WERI-Rb-1 (cell line): ENCODE data around the gene GP1BB.

Experiments used
- DNase-seq: peaks from one replicate; pipeline ENCODE4 v3.0.0-alpha.2; 2020
- H3K27ac ChIP-seq: fragments of 250-450 bp; sonication (Bioruptor Pico); 2 replicates; pipeline ENCODE4 v1.5.1; 2020; ENCODE audit warnings: mild to moderate bottlenecking, moderate library complexity
- H3K27me3 ChIP-seq: fragments of 250-450 bp; sonication (Bioruptor Pico); 2 replicates; pipeline ENCODE4 v1.5.1; 2021; ENCODE audit warnings: mild to moderate bottlenecking, low read depth, moderate library complexity; ENCODE audit not compliant: insufficient read depth, severe bottlenecking
- H3K36me3 ChIP-seq: fragments of 250-450 bp; sonication (Bioruptor Pico); 2 replicates; pipeline ENCODE4 v1.5.1; 2020; ENCODE audit warnings: mild to moderate bottlenecking, moderate library complexity
- H3K4me3 ChIP-seq: 2 replicates; pipeline ENCODE4 v1.5.1; 2011; ENCODE audit warnings: low read depth, mild to moderate bottlenecking, control low read depth, low read length
- H3K9me3 ChIP-seq: fragments of 250-450 bp; sonication (Bioruptor Pico); 2 replicates; pipeline ENCODE4 v1.5.1; 2021; ENCODE audit warnings: mild to moderate bottlenecking, moderate library complexity; ENCODE audit not compliant: severe bottlenecking
- TF ChIP-seq, protein P1 (sequence below): IDR thresholded peaks from 2 replicates; pipeline ENCODE4 v1.5.1; 2011; ENCODE audit warnings: low read depth, mild to moderate bottlenecking, control low read depth, inconsistent platforms, low read length

GP1BB gene

DNA sequence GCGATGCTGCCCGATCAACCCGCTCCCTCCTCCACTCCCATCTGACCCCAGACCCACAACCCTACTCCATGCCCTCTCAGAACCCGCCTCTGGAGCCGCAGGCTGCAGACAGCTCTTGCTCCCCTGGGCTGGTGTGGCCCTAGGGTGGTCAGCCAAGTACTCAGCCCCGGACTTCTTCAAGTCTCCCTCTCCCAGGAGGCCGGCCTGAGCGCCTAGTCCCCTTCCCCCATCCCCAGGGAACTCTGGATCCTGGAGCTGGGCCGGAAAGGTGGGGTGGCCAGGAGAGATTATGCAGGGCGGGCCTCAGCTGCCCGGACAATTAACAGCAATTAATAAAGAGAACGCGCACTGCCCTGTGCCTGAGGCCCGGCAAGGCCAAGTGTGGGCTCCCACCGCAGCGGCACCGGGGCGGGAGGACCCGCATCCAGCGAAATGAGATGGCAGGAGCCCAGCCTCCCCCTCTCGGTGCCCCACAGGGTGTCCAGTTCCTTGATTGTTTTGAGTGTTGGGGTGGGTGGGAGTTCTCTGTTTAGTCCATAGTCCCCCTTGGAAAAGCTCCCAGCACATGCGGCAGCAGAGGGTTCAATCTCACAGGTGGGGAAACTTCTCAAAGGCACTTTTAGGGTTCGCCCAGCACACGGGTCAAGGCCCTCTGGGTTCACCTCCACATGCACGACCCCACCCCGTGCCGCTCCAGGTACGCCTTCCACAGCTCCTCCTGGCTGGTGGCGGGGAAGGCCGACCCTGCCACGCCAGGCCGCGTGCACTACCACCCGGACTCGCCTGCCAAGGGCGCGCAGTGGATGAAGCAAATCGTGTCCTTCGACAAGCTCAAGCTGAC lies 40.3 kb downstream of the GP1BB start:
- H3K9me3 ChIP-seq = no peaks in the 10 kb centered on the region
- no peak for DNase-seq
- no peak overlapping the region for H3K4me3 ChIP-seq
- H3K36me3 ChIP-seq = peaks cover 35% of the 10 kb centered on the region
- no peak overlapping the region for H3K27ac ChIP-seq
- H3K27me3 ChIP-seq = no peaks in the 10 kb centered on the region
- TF ChIP-seq, protein P1, sequence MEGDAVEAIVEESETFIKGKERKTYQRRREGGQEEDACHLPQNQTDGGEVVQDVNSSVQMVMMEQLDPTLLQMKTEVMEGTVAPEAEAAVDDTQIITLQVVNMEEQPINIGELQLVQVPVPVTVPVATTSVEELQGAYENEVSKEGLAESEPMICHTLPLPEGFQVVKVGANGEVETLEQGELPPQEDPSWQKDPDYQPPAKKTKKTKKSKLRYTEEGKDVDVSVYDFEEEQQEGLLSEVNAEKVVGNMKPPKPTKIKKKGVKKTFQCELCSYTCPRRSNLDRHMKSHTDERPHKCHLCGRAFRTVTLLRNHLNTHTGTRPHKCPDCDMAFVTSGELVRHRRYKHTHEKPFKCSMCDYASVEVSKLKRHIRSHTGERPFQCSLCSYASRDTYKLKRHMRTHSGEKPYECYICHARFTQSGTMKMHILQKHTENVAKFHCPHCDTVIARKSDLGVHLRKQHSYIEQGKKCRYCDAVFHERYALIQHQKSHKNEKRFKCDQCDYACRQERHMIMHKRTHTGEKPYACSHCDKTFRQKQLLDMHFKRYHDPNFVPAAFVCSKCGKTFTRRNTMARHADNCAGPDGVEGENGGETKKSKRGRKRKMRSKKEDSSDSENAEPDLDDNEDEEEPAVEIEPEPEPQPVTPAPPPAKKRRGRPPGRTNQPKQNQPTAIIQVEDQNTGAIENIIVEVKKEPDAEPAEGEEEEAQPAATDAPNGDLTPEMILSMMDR = no peak

DNA sequence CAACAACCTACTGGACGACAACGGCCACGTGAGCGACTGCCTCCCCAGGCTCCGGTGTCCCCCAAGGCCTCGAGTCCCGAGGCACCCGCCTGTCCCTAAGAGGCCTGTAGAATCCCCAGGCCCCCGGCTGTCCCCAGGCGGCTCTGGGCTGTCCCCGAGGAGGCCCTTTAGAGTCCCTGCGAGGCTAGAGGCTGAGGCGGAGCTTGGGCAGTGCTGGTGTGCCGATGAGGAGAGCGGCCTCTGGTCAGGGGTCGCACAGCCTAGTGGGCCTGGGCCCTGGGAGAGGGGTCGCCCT lies 40.9 kb downstream of the GP1BB start:
- no peak for DNase-seq
- peaks cover 37% of the 10 kb centered on the region for H3K36me3 ChIP-seq
- H3K4me3 ChIP-seq = no peak overlapping the region
- no peaks in the 10 kb centered on the region for H3K27me3 ChIP-seq
- TF ChIP-seq, protein P1 = no peak
- H3K9me3 ChIP-seq = no peaks in the 10 kb centered on the region
- no peak overlapping the region for H3K27ac ChIP-seq

DNA sequence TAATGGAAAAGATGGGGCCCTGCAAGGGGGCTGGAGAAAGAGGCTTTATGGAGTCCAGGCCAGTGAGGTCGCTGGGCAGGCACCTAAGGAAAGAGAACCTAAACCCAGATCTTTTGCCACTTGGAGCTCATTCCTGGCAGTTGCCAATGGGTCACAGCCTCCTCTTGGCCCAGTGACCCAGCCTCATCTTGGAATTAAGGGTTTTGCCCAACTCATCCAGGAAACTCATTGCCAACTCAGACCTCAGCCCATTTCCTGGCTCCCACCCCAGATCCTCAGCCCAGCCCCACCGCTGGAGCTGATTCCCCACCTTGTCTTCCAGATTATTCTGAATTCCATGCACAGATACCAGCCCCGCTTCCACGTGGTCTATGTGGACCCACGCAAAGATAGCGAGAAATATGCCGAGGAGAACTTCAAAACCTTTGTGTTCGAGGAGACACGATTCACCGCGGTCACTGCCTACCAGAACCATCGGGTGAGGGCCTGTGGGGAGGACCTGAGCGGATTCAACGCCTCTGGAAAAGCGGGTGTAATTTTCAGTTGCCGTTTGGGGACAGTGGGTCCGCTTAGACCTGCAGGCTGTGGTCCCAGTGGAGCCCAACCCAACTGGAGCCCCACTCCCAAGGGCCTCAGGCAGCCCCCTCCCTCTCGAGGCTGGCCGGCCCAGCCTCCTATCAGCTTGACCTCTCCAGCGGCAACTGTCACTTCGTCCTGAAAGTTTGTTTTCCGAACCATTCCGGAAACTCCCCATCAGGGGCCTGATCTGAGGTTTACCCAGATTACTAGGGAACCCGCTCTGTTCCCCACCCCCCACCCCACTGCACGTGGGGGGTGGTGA lies 41.5 kb downstream of the GP1BB start:
- no peak for DNase-seq
- peak overlapping the region; percentile 47; the same call in 1 of the 2 replicates for H3K27ac ChIP-seq
- H3K27me3 ChIP-seq = no peaks in the 10 kb centered on the region
- peaks cover 40% of the 10 kb centered on the region for H3K36me3 ChIP-seq
- TF ChIP-seq, protein P1 = no peak
- H3K4me3 ChIP-seq = no peak overlapping the region
- H3K9me3 ChIP-seq = no peaks in the 10 kb centered on the region

DNA sequence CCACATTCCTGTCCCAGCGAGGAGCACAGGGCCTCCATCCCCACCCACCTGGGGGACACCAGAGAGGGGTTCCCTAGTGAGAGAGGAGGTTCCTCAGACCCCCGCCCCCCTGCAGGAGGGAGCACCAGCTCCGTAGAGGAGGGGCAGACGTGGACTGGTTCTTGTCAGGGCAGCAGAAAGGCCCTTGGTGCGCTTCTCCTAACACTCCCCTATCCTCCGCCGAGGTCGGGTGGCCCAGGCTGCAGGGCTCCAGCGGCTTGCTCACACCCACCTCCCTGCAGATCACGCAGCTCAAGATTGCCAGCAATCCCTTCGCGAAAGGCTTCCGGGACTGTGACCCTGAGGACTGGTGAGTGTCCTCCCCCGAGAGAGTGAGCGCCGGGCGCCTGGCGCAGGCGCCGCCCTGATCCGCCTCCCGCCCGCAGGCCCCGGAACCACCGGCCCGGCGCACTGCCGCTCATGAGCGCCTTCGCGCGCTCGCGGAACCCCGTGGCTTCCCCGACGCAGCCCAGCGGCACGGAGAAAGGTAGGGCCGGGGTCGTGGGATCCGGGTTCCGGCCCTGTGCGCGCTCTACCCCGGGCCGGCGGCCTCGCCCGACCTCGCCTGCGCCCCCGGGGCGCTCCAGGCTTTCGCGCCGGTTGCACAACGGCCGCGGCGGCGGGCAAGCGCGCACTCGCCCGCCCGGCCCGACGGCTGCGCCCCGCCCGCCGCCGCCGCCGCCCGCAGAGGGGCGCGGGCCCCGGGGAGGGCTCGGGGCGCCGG lies 42.3 kb downstream of the GP1BB start:
- H3K9me3 ChIP-seq = no peaks in the 10 kb centered on the region
- H3K36me3 ChIP-seq = peaks cover 40% of the 10 kb centered on the region
- H3K4me3 ChIP-seq = no peak overlapping the region
- H3K27ac ChIP-seq = peak overlapping the region; percentile 47; the same call in 1 of the 2 replicates
- peak; percentile 42 for DNase-seq
- H3K27me3 ChIP-seq = no peaks in the 10 kb centered on the region
- TF ChIP-seq, protein P1 = no peak

DNA sequence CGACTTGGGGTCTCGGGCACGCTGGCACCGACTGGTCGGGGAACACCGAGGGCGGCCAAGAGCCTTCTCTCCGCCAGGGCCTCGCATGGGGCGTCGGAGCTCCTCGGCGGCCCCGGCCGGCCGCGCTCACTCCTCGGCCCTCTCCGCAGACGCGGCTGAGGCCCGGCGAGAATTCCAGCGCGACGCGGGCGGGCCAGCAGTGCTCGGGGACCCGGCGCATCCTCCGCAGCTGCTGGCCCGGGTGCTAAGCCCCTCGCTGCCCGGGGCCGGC lies 42.8 kb downstream of the GP1BB start:
- H3K4me3 ChIP-seq = no peak overlapping the region
- no peaks in the 10 kb centered on the region for H3K9me3 ChIP-seq
- peaks cover 40% of the 10 kb centered on the region for H3K36me3 ChIP-seq
- no peak overlapping the region for H3K27ac ChIP-seq
- H3K27me3 ChIP-seq = no peaks in the 10 kb centered on the region
- DNase-seq = no peak
- TF ChIP-seq, protein P1 = no peak
